WTC11 (cell line): ENCODE data around the gene SLC24A1. TPM values are rescaled to one million over a fixed set of nuclear protein-coding genes. Genes with fewer than 3 reads are reported as not detected.

Source experiments
- CDX4 ChIP-seq: fragments of 250-450 bp; sonication (Bioruptor Pico); IDR thresholded peaks from 2 replicates; pipeline ENCODE4 v1.9.0; 2021; ENCODE audit warnings: moderate library complexity, mild to moderate bottlenecking, inconsistent platforms, borderline replicate concordance
- E2F1 ChIP-seq: sonication (generic); formaldehyde crosslinking; IDR thresholded peaks from 2 replicates; pipeline ENCODE4 v1.8.0; 2022; ENCODE audit warnings: mild to moderate bottlenecking, missing genetic modification reagents
- ELF4 ChIP-seq: sonication (generic); formaldehyde crosslinking; IDR thresholded peaks from 2 replicates; pipeline ENCODE4 v1.8.1; 2022; ENCODE audit warnings: low read depth, mild to moderate bottlenecking, moderate library complexity, missing genetic modification reagents
- ETV6 ChIP-seq: sonication (generic); formaldehyde crosslinking; IDR thresholded peaks from 2 replicates; pipeline ENCODE4 v1.8.1; 2022; ENCODE audit warnings: mild to moderate bottlenecking, missing genetic modification reagents
- FOXP4 ChIP-seq: sonication (generic); formaldehyde crosslinking; IDR thresholded peaks from 2 replicates; pipeline ENCODE4 v1.8.0; 2022; ENCODE audit warnings: mild to moderate bottlenecking, missing genetic modification reagents
- HMGXB4 ChIP-seq: sonication (generic); formaldehyde crosslinking; IDR thresholded peaks from 2 replicates; pipeline ENCODE4 v1.8.1; 2023; ENCODE audit warnings: mild to moderate bottlenecking, moderate library complexity, missing genetic modification reagents
- IRF1 ChIP-seq: sonication (generic); formaldehyde crosslinking; IDR thresholded peaks from 2 replicates; pipeline ENCODE4 v1.8.0; 2023; ENCODE audit warnings: missing genetic modification reagents
- MAX ChIP-seq: sonication (generic); formaldehyde crosslinking; IDR thresholded peaks from 2 replicates; pipeline ENCODE4 v1.8.0; 2022; ENCODE audit warnings: mild to moderate bottlenecking, missing genetic modification reagents
- MXD4 ChIP-seq: fragments of 250-450 bp; sonication (Bioruptor Pico); IDR thresholded peaks from 2 replicates; pipeline ENCODE4 v1.8.0; 2021; ENCODE audit warnings: mild to moderate bottlenecking, moderate library complexity, borderline replicate concordance
- NR3C1 ChIP-seq: sonication (generic); formaldehyde crosslinking; conservative IDR thresholded peaks from 2 replicates; pipeline ENCODE4 v1.8.1; 2023; ENCODE audit warnings: low read depth, mild to moderate bottlenecking, missing genetic modification reagents
- PRDM15 ChIP-seq: sonication (generic); formaldehyde crosslinking; IDR thresholded peaks from 2 replicates; pipeline ENCODE4 v1.8.0; 2022; ENCODE audit warnings: missing genetic modification reagents
- TEAD1 ChIP-seq: sonication (generic); formaldehyde crosslinking; IDR thresholded peaks from 2 replicates; pipeline ENCODE4 v1.8.0; 2022; ENCODE audit warnings: mild to moderate bottlenecking, missing genetic modification reagents
- USF1 ChIP-seq: sonication (generic); formaldehyde crosslinking; IDR thresholded peaks from 2 replicates; pipeline ENCODE4 v1.8.0; 2022; ENCODE audit warnings: mild to moderate bottlenecking, missing genetic modification reagents
- ZNF121 ChIP-seq: sonication (generic); formaldehyde crosslinking; IDR thresholded peaks from 2 replicates; pipeline ENCODE4 v1.8.0; 2023; ENCODE audit warnings: missing genetic modification reagents
- ZNF138 ChIP-seq: sonication (generic); formaldehyde crosslinking; conservative IDR thresholded peaks from 2 replicates; pipeline ENCODE4 v1.8.1; 2022; ENCODE audit warnings: mild to moderate bottlenecking, moderate library complexity, missing genetic modification reagents
- ZNF219 ChIP-seq: sonication (generic); formaldehyde crosslinking; IDR thresholded peaks from 2 replicates; pipeline ENCODE4 v1.8.0; 2023; ENCODE audit warnings: missing genetic modification reagents, mild to moderate bottlenecking, borderline replicate concordance
- ZNF317 ChIP-seq: sonication (generic); formaldehyde crosslinking; IDR thresholded peaks from 2 replicates; pipeline ENCODE4 v1.8.1; 2023; ENCODE audit warnings: low read depth, mild to moderate bottlenecking, moderate library complexity, missing genetic modification reagents, borderline replicate concordance
- ZNF532 ChIP-seq: fragments of 250-450 bp; sonication (Bioruptor Pico); IDR thresholded peaks from 2 replicates; pipeline ENCODE4 v1.9.0; 2021; ENCODE audit warnings: mild to moderate bottlenecking, borderline replicate concordance
- ZSCAN18 ChIP-seq: fragments of 250-450 bp; sonication (Bioruptor Pico); IDR thresholded peaks from 2 replicates; pipeline ENCODE4 v2.1.2; 2022; ENCODE audit warnings: mild to moderate bottlenecking, moderate library complexity
- total RNA-seq: library from RNA; stranded (reverse); gene quantifications from 3 replicates; pipeline ENCODE4 v1.2.3, GENCODE V29; 2021

SLC24A1 gene
- total RNA-seq, 1 experiment from 2014 or later, result 7.0 TPM

- TF ChIP-seq HMGXB4 (CRISPR knock-in tag) (peak; percentile 98), ZNF317 (CRISPR knock-in tag) (0 out of 2 replicates have a peak, but pooled peaks have one; percentile 60), MXD4 (CRISPR knock-in tag) (no peak), FOXP4 (CRISPR knock-in tag) (peak; percentile 84), ZNF219 (CRISPR knock-in tag) (peak; percentile 43; the same call in 1 of the 2 replicates), NR3C1 (CRISPR knock-in tag) (0 out of 2 replicates have a peak, but pooled peaks have one; percentile 68), PRDM15 (no peak), ZNF532 (CRISPR knock-in tag) (no peak), ELF4 (CRISPR knock-in tag) (no peak; the same call in 1 of the 2 replicates), TEAD1 (CRISPR knock-in tag) (0 out of 2 replicates have a peak, but pooled peaks have one; percentile 72), CDX4 (CRISPR knock-in tag) (no peak), IRF1 (CRISPR knock-in tag) (no peak), MAX (CRISPR knock-in tag) (peak; percentile 81), ZSCAN18 (CRISPR knock-in tag) (no peak), E2F1 (CRISPR knock-in tag) (0 out of 2 replicates have a peak, but pooled peaks have one; percentile 35), ETV6 (CRISPR knock-in tag) (peak; percentile 36; the same call in 1 of the 2 replicates), ZNF138 (CRISPR knock-in tag) (no peak; the same call in 1 of the 2 replicates), USF1 (CRISPR knock-in tag) (peak; percentile 44; the same call in 1 of the 2 replicates), ZNF121 (0 out of 2 replicates have a peak, but pooled peaks have one; percentile 4)
Measured at GRCh38 chr15:65610871-65611718, 10.6 kb upstream of the SLC24A1 start, which contains the start of gene INTS14 (continued).
